Body of pancreas (tissue), 4 donors: Measurements from ENCODE around the gene PGLYRP2.

ENCODE experiments used
- CTCF ChIP-seq, 7 experiments: fragments of 450-650 bp in 4 of 7; fragments of 200-600 bp in 3 of 7; sonication (generic) in 3 of 7; IDR thresholded peaks; one replicate each; pipeline ENCODE4 v1.5.1; 2016 to 2019; ENCODE audit warnings: antibody characterized with exemption in 7 of 7
- POLR2A ChIP-seq, 3 donors: fragments of 450-650 bp; IDR thresholded peaks; one replicate each; pipeline ENCODE4 v1.6.1; 2016; ENCODE audit warnings: antibody characterized with exemption in 3 of 3, mild to moderate bottlenecking in 2 of 3

- TF ChIP-seq CTCF (IDR thresholded peaks at IDR 0.05), result no peak
- no peak for TF ChIP-seq POLR2A (IDR thresholded peaks at IDR 0.05)
These were observed 26.8 kb upstream of the PGLYRP2 start for GRCh38 chr19:15506074-15506571.
